GM21723 (cell line): ENCODE results near the gene ZNF492.
A peak's percentile ranks its signal among the peaks of the same experiment; 100 is the strongest.
"Not testable (repeated sequence)": the region's sequence is repeated elsewhere in the genome, so short reads cannot be mapped to it uniquely, and the experiment has no call there.

Experiments used
- ATAC-seq: cut with Tn5 transposase; IDR thresholded peaks from one replicate; pipeline ENCODE4 v1.9.1; 2021; ENCODE audit warnings: mild to moderate bottlenecking, moderate library complexity; ENCODE audit not compliant: unreplicated experiment

The ZNF492 gene

DNA sequence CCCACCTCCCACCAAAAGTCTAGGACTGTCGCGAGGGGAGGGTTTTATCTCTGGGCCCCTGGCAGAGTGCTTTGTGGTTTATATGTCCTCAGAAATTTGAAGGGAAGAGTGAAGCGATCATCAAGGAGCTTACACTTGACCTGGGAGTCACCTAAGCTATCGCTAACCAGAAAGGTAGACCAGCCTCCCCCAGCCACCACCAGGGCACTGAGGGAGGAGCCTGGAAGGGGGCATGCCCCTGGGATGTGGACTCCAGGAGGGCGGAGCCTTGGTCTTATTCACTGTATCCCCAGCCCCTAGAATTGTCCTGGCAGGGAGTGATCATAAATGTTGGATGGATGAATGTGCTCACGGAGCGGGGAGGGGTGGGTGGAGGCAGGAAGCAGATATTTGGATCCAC lies 16.9 kb upstream of the ZNF492 start:
- ATAC-seq = not testable (repeated sequence)

DNA sequence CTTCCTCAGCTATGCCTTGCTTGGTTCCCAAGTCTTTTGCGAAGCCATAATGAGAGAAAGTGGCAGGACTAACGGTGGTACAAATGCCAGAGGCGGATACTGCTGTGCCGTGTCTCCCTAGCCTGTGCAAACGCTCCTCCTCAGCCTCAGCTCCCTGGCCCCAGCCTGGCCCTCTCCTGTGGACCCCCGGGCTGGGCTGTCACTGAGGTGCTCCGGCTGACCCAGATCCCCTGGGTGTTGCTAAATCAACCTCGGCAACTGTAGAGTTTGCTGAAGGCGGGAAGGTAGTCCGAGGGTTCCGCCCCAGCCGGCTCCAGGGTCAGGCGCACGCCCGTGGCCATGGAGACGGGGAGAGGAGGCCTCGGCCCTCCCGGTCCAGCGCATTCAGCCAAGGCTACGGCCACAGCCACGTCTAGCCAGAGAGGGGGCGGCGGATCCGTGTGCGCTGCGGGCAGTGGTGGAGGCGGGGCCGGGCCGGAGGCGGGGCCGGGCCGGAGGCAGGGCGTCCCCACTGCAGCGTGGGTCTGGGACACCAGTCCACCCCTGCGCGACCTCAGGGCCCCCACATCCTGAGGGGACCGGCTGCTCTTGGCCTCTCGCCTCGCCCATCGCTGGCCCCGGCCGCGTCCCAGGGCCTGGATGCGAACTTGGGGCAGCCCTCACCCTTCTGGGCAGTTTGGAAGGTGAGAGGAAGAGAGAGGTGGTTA lies 16.4 kb upstream of the ZNF492 start:
- ATAC-seq = no peak

DNA sequence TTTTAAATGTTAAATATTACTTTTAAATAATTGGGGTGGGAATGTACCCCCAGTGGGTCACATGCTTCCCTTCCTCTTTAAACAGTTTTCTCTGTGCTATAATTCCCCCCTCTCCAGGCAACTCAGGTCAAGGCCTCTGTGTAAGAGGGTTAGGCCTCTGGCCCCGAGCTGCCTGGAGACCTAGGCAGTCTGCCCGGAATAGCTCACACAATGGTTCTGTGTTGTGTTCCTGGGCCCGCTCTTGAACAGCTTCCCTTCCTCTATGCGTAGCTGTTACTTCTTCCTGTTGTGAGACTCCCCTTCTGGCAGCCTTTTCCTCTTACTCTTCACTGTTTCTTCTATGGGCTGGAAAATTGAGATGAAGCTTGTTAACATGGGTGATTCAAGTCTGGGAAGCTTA lies 14.8 kb upstream of the ZNF492 start:
- ATAC-seq = no peak

DNA sequence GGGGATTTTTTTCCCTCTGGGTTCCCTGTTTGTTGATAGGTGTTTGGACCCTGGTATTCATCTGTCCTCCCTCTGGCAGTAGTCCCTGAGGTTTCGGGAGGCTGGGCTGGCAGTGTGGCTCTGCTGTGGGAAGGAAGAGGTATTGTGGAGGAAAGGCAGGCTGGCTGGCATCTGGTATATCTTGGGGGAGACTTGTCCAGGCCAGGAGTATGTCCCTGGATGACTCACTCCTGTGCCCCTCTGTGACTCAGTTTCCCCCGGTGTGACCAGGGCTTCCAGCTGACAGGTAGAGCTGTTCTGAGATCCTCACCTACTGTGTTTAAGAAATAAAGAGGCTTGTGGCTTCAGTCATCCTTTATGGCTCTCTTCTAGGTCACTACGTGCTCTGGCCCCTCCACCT lies 14.2 kb upstream of the ZNF492 start:
- ATAC-seq = no peak

DNA sequence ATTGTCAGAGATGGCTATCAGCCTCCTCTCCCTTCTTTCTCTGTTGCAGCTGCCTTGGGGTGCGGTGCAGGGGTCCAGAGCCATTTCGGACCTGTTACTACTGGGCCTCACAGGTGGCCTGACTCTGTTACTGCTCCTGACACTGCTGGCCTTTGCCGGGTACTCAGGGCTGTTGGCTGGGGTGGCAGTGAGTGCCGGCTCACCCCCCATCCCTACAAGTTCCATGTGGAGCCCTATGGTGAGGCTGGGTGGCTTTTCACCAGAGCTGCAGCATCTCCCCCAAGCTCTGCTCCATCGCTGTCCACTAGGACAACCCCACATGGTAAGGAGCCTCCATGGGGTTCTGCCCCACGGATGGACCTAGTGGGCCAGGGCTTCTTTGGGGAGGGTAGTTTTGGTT lies 13.7 kb upstream of the ZNF492 start:
- ATAC-seq = no peak

DNA sequence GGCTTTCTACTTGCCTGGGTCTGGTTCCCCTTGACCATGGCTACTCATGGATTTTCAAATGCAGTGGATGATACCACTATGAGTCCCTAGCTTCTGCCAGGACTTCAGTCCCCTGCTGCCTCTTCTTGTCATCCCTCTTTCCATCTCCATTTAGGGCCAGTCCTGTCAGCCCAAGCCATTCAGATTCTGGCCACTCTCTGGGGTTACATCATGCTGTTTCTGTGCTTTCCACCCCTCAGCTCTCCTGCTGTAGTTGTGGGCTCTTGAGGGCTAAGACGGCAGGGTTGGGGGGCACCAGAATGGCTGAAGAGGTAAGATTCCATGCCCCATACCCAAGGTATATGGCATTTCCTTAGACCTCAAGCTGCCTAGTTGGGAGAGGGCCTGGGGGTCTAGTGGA lies 13.2 kb upstream of the ZNF492 start:
- ATAC-seq = no peak

DNA sequence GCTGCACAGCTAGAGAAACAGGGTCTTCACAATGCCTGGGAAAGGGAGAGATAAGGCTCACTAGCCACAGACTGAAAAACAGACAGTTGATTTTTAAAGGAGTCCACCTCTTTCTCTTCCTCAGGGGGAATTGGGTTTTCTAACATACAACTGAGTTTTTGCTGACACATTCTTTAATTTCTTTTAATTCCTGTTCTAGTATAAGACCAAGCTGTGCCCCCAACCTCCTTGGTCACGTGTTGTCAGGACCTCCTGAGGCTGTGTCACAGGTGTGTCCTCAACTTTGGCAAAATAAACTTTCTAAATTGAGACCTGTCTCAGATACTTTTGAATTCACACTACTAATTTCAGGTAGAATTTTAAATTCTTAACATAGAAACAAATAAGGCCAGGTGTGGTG lies 12.1 kb upstream of the ZNF492 start:
- no peak for ATAC-seq

DNA sequence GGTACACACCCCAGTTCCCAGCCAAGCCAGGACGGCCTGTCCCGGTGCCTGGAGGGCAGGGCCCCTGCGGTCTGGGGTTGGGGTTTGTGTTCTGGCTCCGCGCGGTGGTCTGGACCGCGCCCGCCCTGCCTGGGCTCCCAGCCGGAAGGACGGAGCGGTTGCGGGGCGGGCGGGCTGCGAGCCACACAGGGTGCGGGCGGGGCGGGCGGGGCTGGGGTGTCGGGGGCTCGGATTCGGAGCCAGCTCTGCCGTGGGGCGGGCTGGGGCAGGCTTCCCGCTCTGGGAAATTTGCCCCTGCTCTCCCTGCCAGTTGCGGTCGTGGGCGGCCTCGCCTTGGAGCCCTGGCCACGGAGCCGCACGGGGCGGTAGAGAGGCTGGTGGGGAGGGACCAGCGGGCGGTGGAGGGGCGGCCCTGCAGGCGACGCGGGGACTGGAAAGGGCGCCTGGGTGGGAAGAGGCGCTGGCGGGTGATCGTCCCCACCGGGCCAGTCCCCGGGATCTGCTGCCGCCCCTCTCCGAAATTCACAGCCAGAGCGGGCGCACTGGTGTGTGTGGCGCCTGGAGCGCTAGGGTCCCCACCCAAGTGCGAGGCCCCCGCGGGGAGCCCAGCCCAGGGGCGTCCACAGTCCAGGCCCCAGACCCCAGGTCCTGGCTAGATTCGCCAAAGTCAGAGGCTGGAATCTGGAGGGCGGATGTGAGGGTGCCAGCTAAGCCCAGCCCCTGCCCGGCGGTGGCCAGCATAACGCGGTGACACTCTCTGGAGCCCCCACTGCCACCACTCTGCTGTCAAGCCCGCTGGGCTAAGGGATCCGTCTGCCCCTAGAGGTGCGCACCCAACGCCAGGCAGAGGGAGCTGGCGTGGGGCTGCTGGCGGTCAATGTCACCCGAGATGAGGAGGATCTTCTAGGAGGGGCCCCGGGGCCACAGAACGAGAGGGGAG lies 11.0 kb upstream of the ZNF492 start:
- ATAC-seq = no peak

DNA sequence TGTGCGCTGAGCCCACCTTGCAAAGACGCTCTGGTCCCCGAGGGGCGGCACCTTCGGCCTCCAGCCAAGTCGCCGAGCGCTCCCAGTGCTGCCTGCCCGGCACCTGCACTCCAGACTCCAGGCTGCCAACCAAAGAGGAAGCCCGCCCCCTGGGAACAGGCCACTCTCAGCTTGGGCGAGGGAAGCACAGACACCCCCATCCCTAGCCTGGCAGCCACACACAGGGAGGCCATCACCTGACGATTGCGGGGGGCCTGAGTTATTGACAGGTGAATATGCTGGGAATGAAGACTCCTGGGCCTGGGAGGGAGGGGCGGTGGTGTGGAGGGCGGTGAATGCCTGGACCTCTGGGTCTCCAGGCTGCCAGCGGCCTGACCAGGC lies 10.3 kb upstream of the ZNF492 start:
- no peak for ATAC-seq

DNA sequence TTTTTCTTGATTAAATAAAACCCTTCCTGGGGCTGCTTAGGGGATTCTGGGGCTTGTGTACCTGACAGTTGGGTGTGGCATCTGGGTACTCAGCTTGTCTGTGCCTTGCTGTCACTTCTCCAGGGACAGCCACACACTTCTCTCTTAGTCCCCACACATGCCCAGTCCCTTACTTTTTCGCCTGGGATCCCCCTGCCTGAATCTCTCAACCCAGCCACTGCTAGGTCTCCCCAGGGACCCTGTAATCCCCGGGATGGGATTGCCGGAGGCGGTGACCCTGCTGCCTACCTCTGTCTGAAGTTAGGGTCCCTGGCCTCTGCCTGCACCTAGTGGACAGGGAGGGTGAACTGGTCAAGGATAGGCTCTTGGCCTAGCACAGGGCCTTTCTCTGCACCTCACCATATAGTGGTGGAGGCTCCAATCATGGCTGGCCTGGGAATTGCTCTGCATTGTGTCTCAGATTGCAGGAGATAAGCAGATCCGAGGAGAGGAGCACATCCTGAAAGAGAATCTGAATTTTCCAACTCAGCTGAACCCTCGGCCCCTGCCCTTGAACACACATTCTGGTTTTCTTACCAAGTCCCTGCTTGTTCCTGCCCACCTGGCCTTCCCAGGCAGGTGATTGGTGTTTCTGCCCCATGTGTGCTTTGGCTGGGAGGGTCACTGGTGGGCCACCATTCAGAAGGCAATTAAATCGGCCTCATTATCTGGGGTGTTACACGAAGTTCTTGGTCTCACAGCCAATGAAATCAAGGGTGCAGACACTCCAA lies 8.7 kb upstream of the ZNF492 start:
- ATAC-seq = no peak

DNA sequence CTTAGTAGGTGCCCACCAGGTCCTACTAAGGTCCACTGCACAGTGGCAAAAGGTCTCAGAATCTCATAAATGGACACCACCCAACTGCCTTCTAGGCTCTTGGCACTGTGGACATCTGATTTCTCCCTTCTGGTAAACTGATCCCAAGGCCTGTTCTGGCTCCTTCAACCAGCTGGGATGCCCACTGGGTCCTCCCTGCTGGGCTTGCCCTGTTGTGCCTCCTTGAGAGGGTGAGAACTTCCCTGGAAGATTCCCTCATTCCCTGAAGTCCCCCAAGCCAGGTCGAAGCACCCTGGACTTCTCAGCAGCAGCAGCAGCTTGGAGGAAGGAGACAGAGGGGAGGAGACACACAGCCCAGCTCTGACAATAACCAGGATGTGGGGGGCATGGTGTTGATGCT lies 6.6 kb upstream of the ZNF492 start:
- ATAC-seq = no peak

DNA sequence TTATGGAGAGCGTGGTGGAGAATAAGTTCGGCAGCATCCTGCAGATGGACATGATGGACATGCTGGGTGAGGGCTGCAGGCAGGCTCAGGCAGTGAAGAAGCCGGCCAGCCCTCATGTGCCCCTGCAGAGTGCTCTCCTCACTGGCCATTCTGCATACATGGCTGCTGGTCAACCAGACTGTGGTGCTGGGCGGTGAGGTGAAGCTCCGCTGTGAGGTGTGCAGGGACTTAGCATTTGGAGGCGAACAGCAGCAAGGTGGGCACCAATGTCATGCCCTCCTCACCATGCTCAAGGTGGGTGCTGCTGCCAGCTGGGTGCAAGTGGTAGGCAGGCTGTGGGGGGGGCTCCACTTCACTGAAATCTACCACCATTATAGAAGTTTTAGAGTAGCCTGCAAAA lies 5.7 kb upstream of the ZNF492 start:
- no peak for ATAC-seq

DNA sequence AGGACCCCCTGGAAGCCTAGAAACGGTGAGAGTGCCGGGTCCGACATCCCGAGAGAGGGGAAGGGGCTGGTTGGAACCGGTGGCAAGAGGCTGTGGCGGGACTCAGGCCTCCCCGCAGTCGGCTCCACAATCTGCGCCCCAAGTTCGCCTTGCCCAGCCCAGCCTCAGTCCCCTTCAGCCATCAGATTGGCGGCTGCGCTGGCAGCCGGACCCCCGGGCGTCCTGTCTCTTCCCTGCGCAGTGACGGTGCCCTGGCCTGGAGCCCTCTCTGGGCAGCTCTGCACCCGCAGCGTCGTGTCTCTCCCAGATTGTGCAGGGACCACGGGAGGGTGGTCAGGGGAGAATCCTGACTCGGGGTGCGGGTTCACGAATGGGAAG lies 315 bp downstream of the ZNF492 start:
- ATAC-seq = peak; percentile 33

DNA sequence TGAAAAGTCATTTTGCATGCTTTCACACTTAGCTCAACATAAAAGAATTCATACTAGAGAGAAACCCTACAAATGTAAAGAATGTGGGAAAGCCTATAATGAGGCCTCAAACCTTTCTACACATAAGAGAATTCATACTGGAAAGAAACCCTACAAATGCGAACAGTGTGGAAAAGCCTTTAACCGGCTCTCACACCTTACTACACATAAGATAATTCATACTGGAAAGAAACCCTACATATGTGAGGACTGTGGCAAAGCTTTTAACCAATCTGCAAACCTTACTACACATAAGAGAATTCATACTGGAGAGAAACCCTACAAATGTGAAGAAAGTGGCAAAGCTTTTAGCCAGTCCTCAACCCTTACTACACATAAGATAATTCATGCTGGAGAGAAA lies 51.4 kb downstream of the ZNF492 start:
- ATAC-seq = not testable (repeated sequence)

DNA sequence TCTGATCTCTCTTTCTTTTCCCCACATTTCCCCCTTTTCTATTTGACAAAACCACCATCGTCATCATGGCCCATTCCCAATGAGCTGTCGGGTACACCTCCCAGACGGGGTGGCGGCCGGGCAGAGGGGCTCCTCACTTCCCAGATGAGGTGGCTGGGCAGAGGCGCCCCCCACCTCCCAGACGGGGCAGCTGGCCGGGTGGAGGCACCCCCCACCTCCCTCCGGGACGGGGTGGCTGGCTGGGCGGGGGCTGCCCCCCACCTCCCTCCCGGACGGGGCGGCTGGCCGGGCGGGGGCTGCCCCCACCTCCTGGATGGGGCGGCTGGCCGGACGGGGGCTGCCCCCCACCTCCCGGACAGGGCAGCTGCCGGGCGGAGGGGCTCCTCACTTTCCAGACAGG lies 68.5 kb downstream of the ZNF492 start:
- ATAC-seq = not testable (repeated sequence)

DNA sequence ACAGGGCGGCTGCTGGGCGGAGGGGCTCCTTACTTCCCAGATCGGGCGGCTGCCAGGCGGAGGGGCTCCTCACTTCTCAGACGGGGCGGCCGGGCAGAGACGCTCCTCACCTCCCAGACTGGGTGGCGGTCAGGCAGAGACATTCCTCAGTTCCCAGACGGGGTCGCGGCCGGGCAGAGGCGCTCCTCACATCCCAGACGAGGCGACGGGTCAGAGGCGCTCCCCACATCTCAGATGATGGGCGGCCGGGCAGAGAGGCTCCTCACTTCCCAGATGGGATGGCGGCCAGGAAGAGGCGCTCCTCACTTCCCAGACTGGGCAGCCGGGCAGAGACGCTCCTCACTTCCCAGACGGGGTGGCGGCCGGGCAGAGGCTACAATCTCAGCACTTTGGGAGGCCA lies 69.0 kb downstream of the ZNF492 start:
- not testable (repeated sequence) for ATAC-seq

DNA sequence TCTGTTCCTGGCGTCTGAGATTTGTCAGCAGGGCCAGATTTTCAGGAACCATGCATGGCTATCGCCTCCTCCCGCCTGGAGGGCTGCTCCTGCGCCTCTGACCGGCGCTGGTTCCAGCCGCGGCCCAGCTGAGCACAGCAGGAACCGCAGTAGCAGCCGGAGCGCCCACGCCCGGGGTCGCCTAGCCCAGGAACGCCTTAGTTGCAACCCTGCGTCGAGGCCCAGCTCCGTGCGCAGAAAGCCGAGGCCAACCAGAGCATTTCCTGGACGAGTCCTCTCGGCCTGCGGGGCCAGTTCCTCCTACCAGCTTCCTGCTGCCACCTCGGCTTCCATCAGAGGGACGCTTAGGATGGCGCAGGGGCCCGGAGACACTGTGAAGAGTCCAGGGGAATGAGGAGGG lies 74.9 kb downstream of the ZNF492 start:
- ATAC-seq = no peak
